GM23338 (cell line): ENCODE data around the gene ORAI3. TPM values are rescaled to one million over a fixed set of nuclear protein-coding genes. Genes with fewer than 3 reads are reported as not detected.

ENCODE experiments used
- ATAC-seq: fragments of 200-7000 bp; cut with Tn5 transposase; 3 replicates; pipeline ENCODE4 v1.9.1; 2020
- DNase-seq: peaks from one replicate; pipeline ENCODE4 v3.0.0-alpha.2; 2015; ENCODE audit warnings: low spot score
- H2AFZ ChIP-seq: fragments of 200-600 bp; sonication (generic); 2 replicates; pipeline ENCODE4 v1.8.0; 2016; ENCODE audit warnings: antibody characterized with exemption, mild to moderate bottlenecking, moderate library complexity
- H3F3A ChIP-seq: fragments of 200-600 bp; sonication (generic); replicated peaks from 2 replicates; pipeline ENCODE4 v1.8.0; 2017; ENCODE audit warnings: antibody characterized with exemption, mixed run types, low read depth
- H3K27ac ChIP-seq: fragments of 200-600 bp; sonication (generic); 2 replicates; pipeline ENCODE4 v1.6.1; 2016; ENCODE audit warnings: low read depth
- H3K27me3 ChIP-seq: fragments of 200-600 bp; sonication (generic); 2 replicates; pipeline ENCODE4 v1.8.0; 2016; ENCODE audit warnings: mild to moderate bottlenecking, mixed run types, moderate library complexity; ENCODE audit not compliant: insufficient read depth
- H3K36me3 ChIP-seq: fragments of 200-600 bp; sonication (generic); 2 replicates; pipeline ENCODE4 v1.8.0; 2016; ENCODE audit warnings: mild to moderate bottlenecking; ENCODE audit not compliant: insufficient read depth
- H3K4me1 ChIP-seq: fragments of 200-600 bp; sonication (generic); 2 replicates; pipeline ENCODE4 v1.8.0; 2016; ENCODE audit warnings: mild to moderate bottlenecking, moderate library complexity; ENCODE audit not compliant: insufficient read depth
- H3K4me2 ChIP-seq: fragments of 200-600 bp; sonication (generic); 2 replicates; pipeline ENCODE4 v1.7.1; 2017; ENCODE audit warnings: mixed run types
- H3K4me3 ChIP-seq: fragments of 200-600 bp; sonication (generic); 2 replicates; pipeline ENCODE4 v1.6.1; 2016; ENCODE audit warnings: mixed run types
- H3K79me2 ChIP-seq: fragments of 200-600 bp; sonication (generic); replicated peaks from 2 replicates; pipeline ENCODE4 v1.8.0; 2017; ENCODE audit warnings: mild to moderate bottlenecking; ENCODE audit not compliant: insufficient read depth
- H3K9me2 ChIP-seq: fragments of 200-600 bp; sonication (generic); 2 replicates; pipeline ENCODE4 v1.8.0; 2017; ENCODE audit not compliant: insufficient read depth
- H4K20me1 ChIP-seq: fragments of 200-600 bp; sonication (generic); replicated peaks from 2 replicates; pipeline ENCODE4 v1.8.0; 2017; ENCODE audit warnings: mild to moderate bottlenecking; ENCODE audit not compliant: insufficient read depth
- H3K27ac Mint-ChIP-seq: 2 replicates; pipeline ENCODE4 v1.8.0; 2020; ENCODE audit warnings: inconsistent platforms, mild to moderate bottlenecking, moderate library complexity, mixed read lengths
- H3K27me3 Mint-ChIP-seq: 3 replicates; pipeline ENCODE4 v1.8.0; 2022; ENCODE audit warnings: low read depth, mild to moderate bottlenecking, moderate library complexity, mixed read lengths, inconsistent platforms; ENCODE audit not compliant: insufficient read depth, poor library complexity
- H3K36me3 Mint-ChIP-seq: 3 replicates; pipeline ENCODE4 v1.8.0; 2021; ENCODE audit warnings: low read depth, mild to moderate bottlenecking, inconsistent platforms, moderate library complexity, mixed read lengths
- H3K4me1 Mint-ChIP-seq: 3 replicates; pipeline ENCODE4 v1.8.0; 2020; ENCODE audit warnings: mild to moderate bottlenecking, inconsistent platforms, mixed read lengths
- H3K4me3 Mint-ChIP-seq: 3 replicates; pipeline ENCODE4 v1.8.0; 2021; ENCODE audit warnings: moderate library complexity, mild to moderate bottlenecking, inconsistent platforms, mixed read lengths
- H3K9me3 Mint-ChIP-seq: 3 replicates; pipeline ENCODE4 v1.8.0; 2020; ENCODE audit warnings: moderate library complexity, mild to moderate bottlenecking, inconsistent platforms, mixed read lengths
- EZH2 ChIP-seq: fragments of 200-600 bp; sonication (generic); IDR thresholded peaks from one replicate; pipeline ENCODE4 v1.8.0; 2017; ENCODE audit warnings: antibody characterized with exemption, mild to moderate bottlenecking, low read depth; ENCODE audit not compliant: unreplicated experiment
- JUNB ChIP-seq: IDR thresholded peaks from one replicate; pipeline ENCODE4 v1.6.1; 2016; ENCODE audit warnings: antibody characterized with exemption; ENCODE audit not compliant: unreplicated experiment
- NANOG ChIP-seq: IDR thresholded peaks from 2 replicates; pipeline ENCODE4 v1.6.1; 2016; ENCODE audit warnings: antibody characterized with exemption, borderline replicate concordance
- POLR2AphosphoS5 ChIP-seq: IDR thresholded peaks from 2 replicates; pipeline ENCODE4 v1.6.1; 2016; ENCODE audit warnings: antibody characterized with exemption, low read depth
- STAT1 ChIP-seq: IDR thresholded peaks from one replicate; pipeline ENCODE4 v1.6.1; 2016; ENCODE audit warnings: antibody characterized with exemption; ENCODE audit not compliant: unreplicated experiment
- polyA plus RNA-seq: library from polyadenylated mRNA; unstranded; fragments of >200 nt; fragmentation: Nextera tagmentation; extraction: Ambion mirVana; gene quantifications from 2 replicates; pipeline ENCODE4 v1.2.1, GENCODE V29; 2016
- total RNA-seq: library from RNA; depleted of rRNA; stranded (reverse); fragments of >200 nt; shearing (Covaris generic); gene quantifications from 2 replicates; pipeline ENCODE4 v1.2.3, GENCODE V29; 2014
- TF ChIP-seq, protein P1 (sequence below): IDR thresholded peaks from one replicate; pipeline ENCODE4 v1.6.1; 2018; ENCODE audit warnings: antibody characterized with exemption; ENCODE audit not compliant: unreplicated experiment
- TF ChIP-seq, protein P2 (sequence below): IDR thresholded peaks from 2 replicates; pipeline ENCODE4 v1.6.1; 2016; ENCODE audit warnings: antibody characterized with exemption
- TF ChIP-seq, protein P3 (sequence below), 2 experiments: fragments of 200-600 bp in 1 of 2; sonication (generic) in 1 of 2; conservative IDR thresholded peaks; 2 replicates each; pipeline versions ENCODE4 v1.5.1 to v1.6.1; 2016 to 2017; ENCODE audit warnings: antibody characterized with exemption in 2 of 2, low read depth in 2 of 2, mild to moderate bottlenecking in 2 of 2, moderate library complexity in 1 of 2
- TF ChIP-seq, protein P4 (sequence below): fragments of 250-450 bp; sonication (Bioruptor Pico); IDR thresholded peaks from 2 replicates; pipeline ENCODE4 v1.5.0; 2020; ENCODE audit warnings: mild to moderate bottlenecking, moderate library complexity

ORAI3 gene
- total and polyA plus RNA-seq, 2 experiments from 2014 or later, result 6.9 to 15.9 TPM

GRCh38 chr16:30950516-30951065 lies 1.7 kb downstream of the ORAI3 start (continued):
- TF ChIP-seq, protein P1, sequence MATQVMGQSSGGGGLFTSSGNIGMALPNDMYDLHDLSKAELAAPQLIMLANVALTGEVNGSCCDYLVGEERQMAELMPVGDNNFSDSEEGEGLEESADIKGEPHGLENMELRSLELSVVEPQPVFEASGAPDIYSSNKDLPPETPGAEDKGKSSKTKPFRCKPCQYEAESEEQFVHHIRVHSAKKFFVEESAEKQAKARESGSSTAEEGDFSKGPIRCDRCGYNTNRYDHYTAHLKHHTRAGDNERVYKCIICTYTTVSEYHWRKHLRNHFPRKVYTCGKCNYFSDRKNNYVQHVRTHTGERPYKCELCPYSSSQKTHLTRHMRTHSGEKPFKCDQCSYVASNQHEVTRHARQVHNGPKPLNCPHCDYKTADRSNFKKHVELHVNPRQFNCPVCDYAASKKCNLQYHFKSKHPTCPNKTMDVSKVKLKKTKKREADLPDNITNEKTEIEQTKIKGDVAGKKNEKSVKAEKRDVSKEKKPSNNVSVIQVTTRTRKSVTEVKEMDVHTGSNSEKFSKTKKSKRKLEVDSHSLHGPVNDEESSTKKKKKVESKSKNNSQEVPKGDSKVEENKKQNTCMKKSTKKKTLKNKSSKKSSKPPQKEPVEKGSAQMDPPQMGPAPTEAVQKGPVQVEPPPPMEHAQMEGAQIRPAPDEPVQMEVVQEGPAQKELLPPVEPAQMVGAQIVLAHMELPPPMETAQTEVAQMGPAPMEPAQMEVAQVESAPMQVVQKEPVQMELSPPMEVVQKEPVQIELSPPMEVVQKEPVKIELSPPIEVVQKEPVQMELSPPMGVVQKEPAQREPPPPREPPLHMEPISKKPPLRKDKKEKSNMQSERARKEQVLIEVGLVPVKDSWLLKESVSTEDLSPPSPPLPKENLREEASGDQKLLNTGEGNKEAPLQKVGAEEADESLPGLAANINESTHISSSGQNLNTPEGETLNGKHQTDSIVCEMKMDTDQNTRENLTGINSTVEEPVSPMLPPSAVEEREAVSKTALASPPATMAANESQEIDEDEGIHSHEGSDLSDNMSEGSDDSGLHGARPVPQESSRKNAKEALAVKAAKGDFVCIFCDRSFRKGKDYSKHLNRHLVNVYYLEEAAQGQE, result no peak
- TF ChIP-seq EZH2 (no peak), NANOG (no peak), POLR2AphosphoS5 (no peak)
- TF ChIP-seq, protein P2, sequence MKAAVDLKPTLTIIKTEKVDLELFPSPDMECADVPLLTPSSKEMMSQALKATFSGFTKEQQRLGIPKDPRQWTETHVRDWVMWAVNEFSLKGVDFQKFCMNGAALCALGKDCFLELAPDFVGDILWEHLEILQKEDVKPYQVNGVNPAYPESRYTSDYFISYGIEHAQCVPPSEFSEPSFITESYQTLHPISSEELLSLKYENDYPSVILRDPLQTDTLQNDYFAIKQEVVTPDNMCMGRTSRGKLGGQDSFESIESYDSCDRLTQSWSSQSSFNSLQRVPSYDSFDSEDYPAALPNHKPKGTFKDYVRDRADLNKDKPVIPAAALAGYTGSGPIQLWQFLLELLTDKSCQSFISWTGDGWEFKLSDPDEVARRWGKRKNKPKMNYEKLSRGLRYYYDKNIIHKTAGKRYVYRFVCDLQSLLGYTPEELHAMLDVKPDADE, result no peak
- TF ChIP-seq, protein P3, sequence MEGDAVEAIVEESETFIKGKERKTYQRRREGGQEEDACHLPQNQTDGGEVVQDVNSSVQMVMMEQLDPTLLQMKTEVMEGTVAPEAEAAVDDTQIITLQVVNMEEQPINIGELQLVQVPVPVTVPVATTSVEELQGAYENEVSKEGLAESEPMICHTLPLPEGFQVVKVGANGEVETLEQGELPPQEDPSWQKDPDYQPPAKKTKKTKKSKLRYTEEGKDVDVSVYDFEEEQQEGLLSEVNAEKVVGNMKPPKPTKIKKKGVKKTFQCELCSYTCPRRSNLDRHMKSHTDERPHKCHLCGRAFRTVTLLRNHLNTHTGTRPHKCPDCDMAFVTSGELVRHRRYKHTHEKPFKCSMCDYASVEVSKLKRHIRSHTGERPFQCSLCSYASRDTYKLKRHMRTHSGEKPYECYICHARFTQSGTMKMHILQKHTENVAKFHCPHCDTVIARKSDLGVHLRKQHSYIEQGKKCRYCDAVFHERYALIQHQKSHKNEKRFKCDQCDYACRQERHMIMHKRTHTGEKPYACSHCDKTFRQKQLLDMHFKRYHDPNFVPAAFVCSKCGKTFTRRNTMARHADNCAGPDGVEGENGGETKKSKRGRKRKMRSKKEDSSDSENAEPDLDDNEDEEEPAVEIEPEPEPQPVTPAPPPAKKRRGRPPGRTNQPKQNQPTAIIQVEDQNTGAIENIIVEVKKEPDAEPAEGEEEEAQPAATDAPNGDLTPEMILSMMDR (conservative IDR thresholded peaks at IDR 0.05; ENCODE audit: low read depth in 2 of 2), result no peak

- H2AFZ ChIP-seq, result no peak overlapping the region
- no peak overlapping the region for H3K4me2 ChIP-seq
- Mint-ChIP-seq H3K27ac (no peak overlapping the region), H3K4me3 (no peak overlapping the region; the same call in 2 of the 3 replicates), H3K9me3 (no peaks in the 10 kb centered on the region), H3K36me3 (peaks cover 3% of the 10 kb centered on the region; the same call in 2 of the 3 replicates), H3K4me1 (peaks cover 30% of the 10 kb centered on the region), H3K27me3 (peaks cover 18% of the 10 kb centered on the region)
- no peak overlapping the region for H3K4me3 ChIP-seq
- no peaks in the 10 kb centered on the region for H3K79me2 ChIP-seq
- ATAC-seq (no peak), DNase-seq (no peak)
- peaks cover 7% of the 10 kb centered on the region; the same call in 1 of the 2 replicates for H3K4me1 ChIP-seq
- no peaks in the 10 kb centered on the region; the same call in 1 of the 2 replicates for H3K36me3 ChIP-seq
- no peak overlapping the region for H3K27ac ChIP-seq
- H3K9me2 ChIP-seq, result no peaks in the 10 kb centered on the region
- H4K20me1 ChIP-seq, result 0 out of 2 replicates have a peak, but pooled peaks cover 3% of the 10 kb centered on the region
- no peaks in the 10 kb centered on the region for H3K27me3 ChIP-seq
- peaks cover 12% of the 10 kb centered on the region for H3F3A ChIP-seq
- no peak for TF ChIP-seq JUNB
- TF ChIP-seq, protein P4, sequence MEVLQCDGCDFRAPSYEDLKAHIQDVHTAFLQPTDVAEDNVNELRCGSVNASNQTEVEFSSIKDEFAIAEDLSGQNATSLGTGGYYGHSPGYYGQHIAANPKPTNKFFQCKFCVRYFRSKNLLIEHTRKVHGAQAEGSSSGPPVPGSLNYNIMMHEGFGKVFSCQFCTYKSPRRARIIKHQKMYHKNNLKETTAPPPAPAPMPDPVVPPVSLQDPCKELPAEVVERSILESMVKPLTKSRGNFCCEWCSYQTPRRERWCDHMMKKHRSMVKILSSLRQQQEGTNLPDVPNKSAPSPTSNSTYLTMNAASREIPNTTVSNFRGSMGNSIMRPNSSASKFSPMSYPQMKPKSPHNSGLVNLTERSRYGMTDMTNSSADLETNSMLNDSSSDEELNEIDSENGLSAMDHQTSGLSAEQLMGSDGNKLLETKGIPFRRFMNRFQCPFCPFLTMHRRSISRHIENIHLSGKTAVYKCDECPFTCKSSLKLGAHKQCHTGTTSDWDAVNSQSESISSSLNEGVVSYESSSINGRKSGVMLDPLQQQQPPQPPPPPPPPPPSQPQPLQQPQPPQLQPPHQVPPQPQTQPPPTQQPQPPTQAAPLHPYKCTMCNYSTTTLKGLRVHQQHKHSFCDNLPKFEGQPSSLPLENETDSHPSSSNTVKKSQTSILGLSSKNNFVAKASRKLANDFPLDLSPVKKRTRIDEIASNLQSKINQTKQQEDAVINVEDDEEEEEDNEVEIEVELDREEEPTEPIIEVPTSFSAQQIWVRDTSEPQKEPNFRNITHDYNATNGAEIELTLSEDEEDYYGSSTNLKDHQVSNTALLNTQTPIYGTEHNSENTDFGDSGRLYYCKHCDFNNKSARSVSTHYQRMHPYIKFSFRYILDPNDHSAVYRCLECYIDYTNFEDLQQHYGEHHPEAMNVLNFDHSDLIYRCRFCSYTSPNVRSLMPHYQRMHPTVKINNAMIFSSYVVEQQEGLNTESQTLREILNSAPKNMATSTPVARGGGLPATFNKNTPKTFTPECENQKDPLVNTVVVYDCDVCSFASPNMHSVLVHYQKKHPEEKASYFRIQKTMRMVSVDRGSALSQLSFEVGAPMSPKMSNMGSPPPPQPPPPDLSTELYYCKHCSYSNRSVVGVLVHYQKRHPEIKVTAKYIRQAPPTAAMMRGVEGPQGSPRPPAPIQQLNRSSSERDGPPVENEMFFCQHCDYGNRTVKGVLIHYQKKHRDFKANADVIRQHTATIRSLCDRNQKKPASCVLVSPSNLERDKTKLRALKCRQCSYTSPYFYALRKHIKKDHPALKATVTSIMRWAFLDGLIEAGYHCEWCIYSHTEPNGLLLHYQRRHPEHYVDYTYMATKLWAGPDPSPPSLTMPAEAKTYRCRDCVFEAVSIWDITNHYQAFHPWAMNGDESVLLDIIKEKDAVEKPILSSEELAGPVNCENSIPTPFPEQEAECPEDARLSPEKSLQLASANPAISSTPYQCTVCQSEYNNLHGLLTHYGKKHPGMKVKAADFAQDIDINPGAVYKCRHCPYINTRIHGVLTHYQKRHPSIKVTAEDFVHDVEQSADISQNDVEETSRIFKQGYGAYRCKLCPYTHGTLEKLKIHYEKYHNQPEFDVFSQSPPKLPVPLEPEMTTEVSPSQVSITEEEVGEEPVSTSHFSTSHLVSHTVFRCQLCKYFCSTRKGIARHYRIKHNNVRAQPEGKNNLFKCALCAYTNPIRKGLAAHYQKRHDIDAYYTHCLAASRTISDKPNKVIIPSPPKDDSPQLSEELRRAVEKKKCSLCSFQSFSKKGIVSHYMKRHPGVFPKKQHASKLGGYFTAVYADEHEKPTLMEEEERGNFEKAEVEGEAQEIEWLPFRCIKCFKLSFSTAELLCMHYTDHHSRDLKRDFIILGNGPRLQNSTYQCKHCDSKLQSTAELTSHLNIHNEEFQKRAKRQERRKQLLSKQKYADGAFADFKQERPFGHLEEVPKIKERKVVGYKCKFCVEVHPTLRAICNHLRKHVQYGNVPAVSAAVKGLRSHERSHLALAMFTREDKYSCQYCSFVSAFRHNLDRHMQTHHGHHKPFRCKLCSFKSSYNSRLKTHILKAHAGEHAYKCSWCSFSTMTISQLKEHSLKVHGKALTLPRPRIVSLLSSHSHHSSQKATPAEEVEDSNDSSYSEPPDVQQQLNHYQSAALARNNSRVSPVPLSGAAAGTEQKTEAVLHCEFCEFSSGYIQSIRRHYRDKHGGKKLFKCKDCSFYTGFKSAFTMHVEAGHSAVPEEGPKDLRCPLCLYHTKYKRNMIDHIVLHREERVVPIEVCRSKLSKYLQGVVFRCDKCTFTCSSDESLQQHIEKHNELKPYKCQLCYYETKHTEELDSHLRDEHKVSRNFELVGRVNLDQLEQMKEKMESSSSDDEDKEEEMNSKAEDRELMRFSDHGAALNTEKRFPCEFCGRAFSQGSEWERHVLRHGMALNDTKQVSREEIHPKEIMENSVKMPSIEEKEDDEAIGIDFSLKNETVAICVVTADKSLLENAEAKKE (CRISPR knock-in tag), result no peak
- no peak for TF ChIP-seq STAT1
- TF ChIP-seq NANOG, result no peak
Measured at GRCh38 chr16:30951193-30951592, 2.3 kb downstream of the ORAI3 start.
